Ovary (tissue), 9 donors: ENCODE data around the gene CNNM2. TPM values are rescaled to one million over a fixed set of nuclear protein-coding genes. Genes with fewer than 3 reads are reported as not detected.
A peak's percentile ranks its signal among the peaks of the same experiment; 100 is the strongest.
"Not testable (repeated sequence)": the region's sequence is repeated elsewhere in the genome, so short reads cannot be mapped to it uniquely, and the experiment has no call there.

ENCODE experiments used
- DNase-seq, 5 donors: peaks; one replicate each; pipeline ENCODE4 v3.0.0-alpha.2; 2019 to 2020
- H3K27ac ChIP-seq, 2 donors: fragments of 200-600 bp; one replicate each; pipeline versions ENCODE4 v1.5.1 to v1.8.0; 2019 to 2022
- H3K27me3 ChIP-seq: fragments of 200-600 bp; one replicate; pipeline ENCODE4 v1.8.0; 2022
- H3K36me3 ChIP-seq: fragments of 200-600 bp; sonication (generic); one replicate; pipeline ENCODE4 v1.5.1; 2019
- H3K4me1 ChIP-seq: one replicate; pipeline ENCODE4 v1.8.1; 2013; ENCODE audit warnings: mild to moderate bottlenecking, moderate library complexity; ENCODE audit not compliant: insufficient read depth
- H3K4me3 ChIP-seq: fragments of 200-600 bp; sonication (generic); one replicate; pipeline ENCODE4 v1.5.1; 2017
- H3K9me3 ChIP-seq, 2 donors: fragments of 200-600 bp in 1 of 2; sonication (generic) in 1 of 2; one replicate each; pipeline versions ENCODE4 v1.5.1 to v1.8.1; 2013 to 2019; ENCODE audit warnings: mild to moderate bottlenecking in 1 of 2, moderate library complexity in 1 of 2
- EP300 ChIP-seq: sonication (generic); formaldehyde crosslinking; IDR thresholded peaks from one replicate; pipeline ENCODE4 v1.6.1; 2017; ENCODE audit warnings: antibody characterized with exemption
- POLR2A ChIP-seq: fragments of 450-650 bp; IDR thresholded peaks from one replicate; pipeline ENCODE4 v1.6.1; 2017; ENCODE audit warnings: antibody characterized with exemption, mild to moderate bottlenecking, moderate library complexity
- WGBS, 3 donors: extraction: QIAGEN DNeasy Blood & Tissue Kit in 1 of 3; methylation state at CpG; one replicate each; pipeline versions ENCODE4 v1.1.5 to v1.1.7; 2013 to 2017; 5-methylcytosine and 5-hydroxymethylcytosine counted together
- intact Hi-C, 4 donors: fragments of 100-400 bp; cut with DNase I; formaldehyde crosslinking; loops; one replicate each; pipeline versions ENCODE4 v1.11.0 to v1.15.1; 2022 to 2023
- polyA plus RNA-seq, 2 donors: library from polyadenylated mRNA; stranded (reverse); fragments of 200-250 nt in 1 of 2; fragments of 350-450 nt in 1 of 2; fragmentation: Illumina TruSeq in 1 of 2; extraction: RNeasy Lipid Tissue Mini Kit (QIAGEN cat#74804) in 1 of 2; gene quantifications; one replicate each; pipeline ENCODE4 v1.2.3, GENCODE V29; 2013 to 2014
- total RNA-seq, 7 donors: library from RNA; depleted of rRNA in 2 of 7; stranded (reverse); fragments of >200 nt in 2 of 7; fragmentation: NEBNext Ultra II Directional in 3 of 7; extraction: Animal tissue kit (Norgen Biotek cat#: 25700) in 3 of 7; gene quantifications; one replicate each; pipeline versions ENCODE4 v1.1.0 to v1.2.4, GENCODE V29; 2016 to 2023
- TF ChIP-seq, protein P1 (sequence below), 3 donors: fragments of 450-650 bp in 2 of 3; fragments of 200-600 bp in 1 of 3; IDR thresholded peaks; one replicate each; pipeline versions ENCODE4 v1.5.1 to v1.8.0; 2016 to 2022; ENCODE audit warnings: antibody characterized with exemption in 3 of 3, mild to moderate bottlenecking in 1 of 3
- donor health status: DM: no; HTN: no; CAD: no; lungs with moderate emphysema.
- donor health status: DM: no; HTN: no; CAD: no.
- donor health status: Bipolar disorder and iron deficiency.
- donor health status: DM: yes; HTN: yes; CAD: no.
- donor health status: DM: no; HTN: no; CAD: no.
- donor health status: DM: yes; HTN: yes; CAD: no.

The CNNM2 gene
- total and polyA plus RNA-seq, 9 donors: 5.4 to 15.0 (median 8.9) TPM

DNA sequence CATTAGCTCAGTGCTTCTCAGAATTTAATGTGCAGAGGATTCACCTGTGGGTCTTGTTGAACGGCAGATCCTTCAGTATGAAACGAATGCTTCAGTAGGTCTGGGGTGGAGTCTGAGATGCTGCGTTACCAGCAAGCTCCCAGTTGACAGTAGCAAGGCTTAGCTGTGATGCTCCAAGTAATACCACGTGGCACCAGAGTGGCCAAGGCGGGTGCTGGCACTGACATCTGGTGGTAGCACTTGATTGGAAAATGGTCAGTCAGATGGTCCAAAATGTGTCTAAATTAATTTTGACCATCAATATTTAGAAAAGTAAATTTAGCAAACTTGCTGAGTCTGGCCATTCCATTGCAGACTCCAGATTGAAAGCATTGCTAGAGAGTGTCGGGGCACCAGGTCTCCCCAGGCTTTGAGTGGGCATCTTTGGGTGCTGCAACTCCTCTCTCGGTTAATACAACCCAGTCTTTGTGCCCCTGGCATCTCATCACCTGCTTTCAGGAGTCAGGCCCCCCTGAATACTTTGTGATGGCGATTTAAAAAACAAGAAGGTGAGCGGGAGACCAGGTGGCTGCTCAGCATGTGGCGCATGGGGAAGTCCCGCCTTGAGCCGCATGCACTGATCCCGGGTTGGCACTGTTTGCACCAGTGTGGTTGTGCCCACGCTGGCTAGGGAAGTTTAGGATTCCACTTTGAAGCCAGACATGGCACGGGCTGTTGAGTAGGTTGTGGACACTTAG is 144.9 kb downstream of the CNNM2 start:
- no peak overlapping the region for H3K27ac ChIP-seq
- TF ChIP-seq, protein P1, sequence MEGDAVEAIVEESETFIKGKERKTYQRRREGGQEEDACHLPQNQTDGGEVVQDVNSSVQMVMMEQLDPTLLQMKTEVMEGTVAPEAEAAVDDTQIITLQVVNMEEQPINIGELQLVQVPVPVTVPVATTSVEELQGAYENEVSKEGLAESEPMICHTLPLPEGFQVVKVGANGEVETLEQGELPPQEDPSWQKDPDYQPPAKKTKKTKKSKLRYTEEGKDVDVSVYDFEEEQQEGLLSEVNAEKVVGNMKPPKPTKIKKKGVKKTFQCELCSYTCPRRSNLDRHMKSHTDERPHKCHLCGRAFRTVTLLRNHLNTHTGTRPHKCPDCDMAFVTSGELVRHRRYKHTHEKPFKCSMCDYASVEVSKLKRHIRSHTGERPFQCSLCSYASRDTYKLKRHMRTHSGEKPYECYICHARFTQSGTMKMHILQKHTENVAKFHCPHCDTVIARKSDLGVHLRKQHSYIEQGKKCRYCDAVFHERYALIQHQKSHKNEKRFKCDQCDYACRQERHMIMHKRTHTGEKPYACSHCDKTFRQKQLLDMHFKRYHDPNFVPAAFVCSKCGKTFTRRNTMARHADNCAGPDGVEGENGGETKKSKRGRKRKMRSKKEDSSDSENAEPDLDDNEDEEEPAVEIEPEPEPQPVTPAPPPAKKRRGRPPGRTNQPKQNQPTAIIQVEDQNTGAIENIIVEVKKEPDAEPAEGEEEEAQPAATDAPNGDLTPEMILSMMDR (IDR thresholded peaks at IDR 0.05): peak in 1 of 3 donors; percentile 5
- TF ChIP-seq POLR2A: no peak
- 87 to 92% (median 91%) methylated on average over 15 of the region's 15 CpGs for WGBS, 3 donors
- DNase-seq: no peak
- no peaks in the 10 kb centered on the region for H3K27me3 ChIP-seq
- H3K4me1 ChIP-seq: no peaks in the 10 kb centered on the region
- intact Hi-C loops: loop anchor here in 2 of 4 donors (10.0 kb wide), 2 partner anchors 228 to 328 kb away; partner anchors contain the start of gene CYP17A1 (in 1 of the 2)
- H3K36me3 ChIP-seq: no peaks in the 10 kb centered on the region
- H3K9me3 ChIP-seq: no peaks in the 10 kb centered on the region
- no peak overlapping the region for H3K4me3 ChIP-seq

DNA sequence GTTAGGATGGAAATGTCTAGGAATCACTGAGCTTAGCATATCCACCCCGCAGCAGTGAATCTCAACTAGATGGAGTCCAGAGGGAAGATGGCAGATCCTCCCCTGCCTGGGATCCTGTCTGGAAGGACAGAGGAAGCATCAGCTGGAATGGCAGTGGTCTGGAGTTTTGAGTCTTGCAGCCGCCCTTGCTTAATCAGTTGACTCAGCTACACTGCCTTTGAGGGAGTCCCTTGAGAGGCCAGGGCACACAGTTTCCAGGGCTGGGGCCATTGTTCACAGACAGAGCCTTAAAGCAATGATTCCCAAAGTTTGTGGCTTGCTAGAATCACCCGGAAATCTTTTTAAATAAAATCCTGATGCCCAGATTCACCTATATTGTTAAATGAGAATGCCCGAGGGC is 146.9 kb downstream of the CNNM2 start:
- Histone ChIP-seq H3K36me3 (no peaks in the 10 kb centered on the region), H3K4me3 (no peak overlapping the region), H3K27ac (no peak overlapping the region), H3K9me3 (no peaks in the 10 kb centered on the region), H3K4me1 (no peaks in the 10 kb centered on the region), H3K27me3 (no peaks in the 10 kb centered on the region)
- no peak for DNase-seq
- intact Hi-C loops: loop anchor here in 3 of 4 donors (5.0 to 10.0 kb wide), 4 partner anchors 148 to 330 kb away; partner anchors contain the start of genes CNNM2 (in 2 of the 3) and CYP17A1 (in 2 of the 3)
- no peak for TF ChIP-seq POLR2A
- TF ChIP-seq, protein P1 (IDR thresholded peaks at IDR 0.05): no peak
- TF ChIP-seq EP300: no peak
- 90 to 92% (median 91%) methylated on average over 4 of the region's 4 CpGs for WGBS, 3 donors

- no peaks in the 10 kb centered on the region for H3K9me3 ChIP-seq
- no peaks in the 10 kb centered on the region for H3K27me3 ChIP-seq
- DNase-seq: no peak
- TF ChIP-seq EP300 (no peak), POLR2A (no peak)
- TF ChIP-seq, protein P1 (IDR thresholded peaks at IDR 0.05): no peak
- WGBS, 3 donors: 85 to 89% (median 89%) methylated on average over 16 of the region's 16 CpGs
- H3K4me3 ChIP-seq: no peak overlapping the region
- intact Hi-C loops: loop anchor here in 3 of 4 donors (5.0 to 10.0 kb wide), 4 partner anchors 149 to 332 kb away; partner anchors contain the start of genes CNNM2 (in 2 of the 3) and CYP17A1 (in 2 of the 3)
- no peaks in the 10 kb centered on the region for H3K36me3 ChIP-seq
- no peaks in the 10 kb centered on the region for H3K4me1 ChIP-seq
- no peak overlapping the region for H3K27ac ChIP-seq
Observed at GRCh38 chr10:103066141-103067098, 148.3 kb downstream of the CNNM2 start.

DNA sequence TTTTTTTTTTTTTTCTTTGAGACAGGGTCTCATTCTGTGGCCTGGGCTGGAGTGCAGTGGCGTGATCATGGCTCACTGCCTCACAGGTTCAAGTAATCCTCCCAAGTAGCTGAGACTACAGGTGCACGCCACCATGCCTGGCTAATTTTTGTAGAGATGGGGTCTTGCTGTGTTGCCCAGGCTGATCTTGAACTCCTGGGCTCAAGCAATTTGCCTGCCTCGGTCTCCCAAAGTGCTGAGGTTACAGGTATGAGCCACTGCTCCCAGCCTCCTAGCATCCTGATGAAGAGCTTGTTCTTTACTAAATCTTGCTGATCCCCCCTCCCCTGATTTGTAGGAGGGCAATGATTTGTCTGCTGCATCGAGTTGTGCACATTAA is 149.0 kb downstream of the CNNM2 start:
- not testable (repeated sequence) for H3K36me3 ChIP-seq, H3K27ac ChIP-seq, H3K4me1 ChIP-seq, H3K9me3 ChIP-seq, H3K27me3 ChIP-seq, H3K4me3 ChIP-seq, DNase-seq
- WGBS, 3 donors: 88 to 94% (median 91%) methylated on average over 4 of the region's 4 CpGs
- intact Hi-C loops: loop anchor here in 3 of 4 donors (5.0 to 10.0 kb wide), 4 partner anchors 150 to 332 kb away; partner anchors contain the start of genes CNNM2 (in 2 of the 3) and CYP17A1 (in 2 of the 3)
